ENCODE measurements around the gene RBM47.

RBM47 gene

GRCh38 chr4:40570348-40571077 is 59.2 kb downstream of the RBM47 start:
- ChIA-PET POLR2A (no interaction called here), CTCF (no interaction called here)
- no peak overlapping the region for H3K27ac ChIP-seq (ENCODE audit: extremely low read depth, low read depth, low read length)
- TF ChIP-seq IKZF3 (tag by site-specific recombination; IDR thresholded peaks at IDR 0.05) (no peak), ZNF585B (tag by site-specific recombination; IDR thresholded peaks at IDR 0.05) (no peak), ZNF169 (tag by site-specific recombination; IDR thresholded peaks at IDR 0.05) (no peak), ZNF211 (tag by site-specific recombination; IDR thresholded peaks at IDR 0.05; ENCODE audit: low read depth) (no peak), TSHZ1 (tag by site-specific recombination; IDR thresholded peaks at IDR 0.05; ENCODE audit: borderline replicate concordance) (no peak), ZBTB11 (tag by site-specific recombination; conservative IDR thresholded peaks at IDR 0.05; ENCODE audit: low read depth) (no peak), ZBTB44 (tag by site-specific recombination; IDR thresholded peaks at IDR 0.05) (no peak), ZNF518A (tag by site-specific recombination; conservative IDR thresholded peaks at IDR 0.05; ENCODE audit: low read depth) (no peak), ZBTB7A (tag by site-specific recombination; IDR thresholded peaks at IDR 0.05; ENCODE audit: low read depth) (no peak), ZBTB26 (tag by site-specific recombination; optimal IDR thresholded peaks at IDR 0.05) (no peak), OVOL3 (tag by site-specific recombination; IDR thresholded peaks at IDR 0.05) (no peak), ZSCAN30 (tag by site-specific recombination; IDR thresholded peaks at IDR 0.05) (no peak), ZNF324 (tag by site-specific recombination; IDR thresholded peaks at IDR 0.05) (no peak), ZBTB49 (tag by site-specific recombination; IDR thresholded peaks at IDR 0.05; ENCODE audit: low read depth) (no peak), ZXDB (tag by site-specific recombination; IDR thresholded peaks at IDR 0.05) (no peak), ZNF596 (tag by site-specific recombination; IDR thresholded peaks at IDR 0.05) (no peak), HOXC10 (CRISPR knock-in tag; IDR thresholded peaks at IDR 0.05) (no peak)
- H3K4me1 ChIP-seq (ENCODE audit: control insufficient read depth, insufficient read depth, low read length) = no peaks in the 10 kb centered on the region
- no peak overlapping the region for H3K4me3 ChIP-seq (ENCODE audit: low read depth, low read length)
- H3K9me3 ChIP-seq (ENCODE audit: control insufficient read depth, insufficient read depth, low read depth, low read length) = no peaks in the 10 kb centered on the region
- no peaks in the 10 kb centered on the region for H3K36me3 ChIP-seq (ENCODE audit: control insufficient read depth in 2 of 2, insufficient read depth in 1 of 2, low read length in 2 of 2)
